Kidney tubule cell (primary cell): ENCODE results near the gene ASZ1.
"Not testable (repeated sequence)": the region's sequence is repeated elsewhere in the genome, so short reads cannot be mapped to it uniquely, and the experiment has no call there.

Experiments
- DNase-seq: peaks from one replicate; pipeline ENCODE4 v3.0.0-alpha.2; 2018; ENCODE audit warnings: low spot score

The ASZ1 gene

GRCh38 chr7:117427258-117427701, at the start of gene ASZ1:
Gene ASZ1, minus strand, starts transcription at chr7:117427493. Its CDS starts 33 bp downstream, at chr7:117427460.
- no peak for DNase-seq

DNA sequence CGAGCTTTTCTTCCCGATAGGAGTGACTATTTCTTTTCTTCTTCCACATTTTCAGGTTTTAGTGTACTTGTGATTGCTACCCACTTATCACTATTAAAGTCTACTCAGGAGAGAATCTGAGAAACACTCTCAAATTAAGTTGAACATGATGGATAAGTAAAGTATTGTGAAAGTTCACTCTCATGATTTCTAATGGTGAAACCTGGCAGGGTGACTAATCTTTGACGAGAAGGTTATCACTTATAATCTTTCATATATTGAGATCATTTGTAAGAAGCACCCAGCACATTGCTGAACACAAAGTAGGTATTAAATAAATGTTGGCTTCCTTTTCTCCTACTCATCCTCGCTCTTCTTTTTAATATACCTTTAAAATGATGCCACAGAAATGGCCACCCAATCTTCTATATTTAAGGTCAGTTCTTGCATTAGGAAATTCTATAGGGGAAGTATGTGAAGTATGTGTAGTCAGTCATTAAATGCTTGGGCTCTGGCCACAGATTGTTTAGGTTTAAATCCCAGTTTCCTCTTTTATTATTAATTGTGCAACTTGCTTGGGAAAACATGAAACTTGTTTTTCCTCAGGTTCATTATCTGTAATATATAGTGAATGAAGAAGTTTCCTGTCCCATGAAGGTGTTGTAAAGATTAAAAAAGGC, 49.4 kb upstream of the ASZ1 start:
- no peak for DNase-seq

DNA sequence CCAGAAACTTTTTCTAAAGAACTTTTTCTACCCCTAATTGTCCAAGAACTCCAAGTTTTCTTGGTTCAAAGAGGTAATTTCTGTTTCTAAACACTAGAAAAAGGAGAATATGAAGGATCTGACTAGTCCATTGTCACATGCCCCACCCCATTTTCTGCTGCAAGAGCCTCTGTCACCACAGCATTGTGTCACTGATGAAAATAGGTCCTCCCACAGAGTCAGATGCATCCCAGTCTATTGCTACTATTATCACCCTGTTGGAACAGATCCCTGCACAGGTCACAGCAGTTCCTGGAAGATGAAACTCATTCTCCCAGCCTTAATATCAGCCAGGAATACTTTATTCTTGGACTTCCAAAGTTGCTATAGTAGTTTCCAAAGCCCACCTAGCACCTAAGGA, 45.0 kb upstream of the ASZ1 start:
- DNase-seq = no peak

DNA sequence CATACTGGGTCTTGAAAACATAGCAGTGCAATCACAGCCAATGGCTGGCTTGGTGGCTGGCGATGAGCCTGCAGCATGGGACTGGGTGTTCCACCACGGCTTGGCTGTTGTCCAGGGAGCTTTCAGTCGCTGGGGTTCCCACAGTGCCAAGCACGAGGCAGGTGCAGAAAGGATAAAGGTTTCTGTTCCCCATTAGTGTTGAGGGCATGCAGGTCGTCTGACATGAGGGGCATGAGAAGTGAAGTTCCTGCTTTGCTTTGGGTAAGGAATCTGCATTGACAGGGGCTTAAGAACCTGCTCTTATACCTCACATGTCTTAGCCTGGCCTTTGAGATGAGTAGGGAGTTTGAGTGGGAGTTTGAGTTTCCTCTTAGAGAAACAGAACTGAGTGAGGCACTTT, 43.5 kb upstream of the ASZ1 start:
- no peak for DNase-seq

- DNase-seq = no peak
Measured at GRCh38 chr7:117468174-117468573, 40.9 kb upstream of the ASZ1 start.

GRCh38 chr7:117460815-117461214, 33.5 kb upstream of the ASZ1 start:
- not testable (repeated sequence) for DNase-seq

DNA sequence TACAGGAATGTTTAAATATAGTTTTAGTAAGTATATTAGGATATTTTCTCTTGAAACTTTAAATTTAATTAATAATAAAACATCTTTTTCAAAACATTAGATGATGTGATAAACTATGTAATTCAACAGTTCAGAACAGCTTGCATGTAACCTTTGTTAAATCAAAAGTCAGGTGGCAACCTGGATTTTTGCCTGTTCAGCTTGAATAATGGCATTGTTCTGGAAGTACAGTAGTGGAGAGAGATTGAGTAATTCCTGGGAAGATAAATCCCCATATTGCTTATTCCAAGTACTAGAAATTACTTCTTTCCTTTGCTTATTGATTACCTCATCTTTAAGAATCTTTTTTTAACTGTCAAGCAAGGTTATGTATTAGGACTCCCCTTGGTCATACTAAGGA, 32.4 kb upstream of the ASZ1 start:
- no peak for DNase-seq

DNA sequence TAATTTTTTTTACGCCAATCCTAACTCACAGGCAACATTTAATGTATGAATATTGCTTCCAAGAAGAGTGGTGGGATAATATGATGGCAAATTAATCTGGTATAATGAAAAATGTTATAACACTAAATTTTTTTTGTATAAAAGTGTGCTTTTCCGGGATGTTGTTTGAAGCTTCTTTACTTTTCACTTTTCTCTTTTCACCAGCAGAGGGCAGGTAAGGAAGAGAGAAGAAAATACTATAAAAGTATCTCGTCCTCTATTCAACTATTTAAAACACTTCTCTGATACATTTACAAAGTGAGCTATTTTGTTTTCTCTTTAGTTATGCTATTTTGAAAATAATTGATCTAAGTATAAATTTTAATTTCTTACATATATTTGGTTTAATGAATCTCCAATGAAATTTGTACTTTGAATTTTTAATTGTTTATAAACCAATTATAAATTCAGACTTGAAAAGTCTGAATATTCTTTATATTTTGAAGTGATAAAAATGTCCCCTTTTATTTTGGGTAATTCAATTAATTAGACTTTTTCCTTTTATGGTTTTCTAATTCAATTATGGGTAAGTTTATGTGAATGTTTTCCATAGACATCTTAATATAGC, 31.8 kb upstream of the ASZ1 start:
- DNase-seq = peak; percentile 54

DNA sequence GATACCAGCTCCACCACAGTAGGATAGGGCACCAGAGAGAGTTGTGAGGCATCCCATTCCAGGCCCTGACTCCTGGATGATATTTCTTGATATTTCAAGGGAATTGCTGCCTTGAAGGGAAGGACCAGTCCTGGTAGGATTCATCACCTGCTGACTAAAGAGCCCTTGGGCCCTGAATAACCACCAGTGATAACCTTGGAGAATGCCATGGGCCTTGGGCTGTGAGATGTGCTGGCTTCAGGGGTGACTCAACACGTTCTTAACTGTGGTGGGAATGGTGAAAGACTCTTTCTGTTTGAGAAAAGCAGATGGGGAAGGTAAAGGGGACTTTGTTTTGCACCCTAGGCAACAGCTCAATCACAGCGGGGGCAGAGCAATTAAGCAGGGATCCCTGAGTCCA, 21.4 kb upstream of the ASZ1 start:
- peak; percentile 32 for DNase-seq

DNA sequence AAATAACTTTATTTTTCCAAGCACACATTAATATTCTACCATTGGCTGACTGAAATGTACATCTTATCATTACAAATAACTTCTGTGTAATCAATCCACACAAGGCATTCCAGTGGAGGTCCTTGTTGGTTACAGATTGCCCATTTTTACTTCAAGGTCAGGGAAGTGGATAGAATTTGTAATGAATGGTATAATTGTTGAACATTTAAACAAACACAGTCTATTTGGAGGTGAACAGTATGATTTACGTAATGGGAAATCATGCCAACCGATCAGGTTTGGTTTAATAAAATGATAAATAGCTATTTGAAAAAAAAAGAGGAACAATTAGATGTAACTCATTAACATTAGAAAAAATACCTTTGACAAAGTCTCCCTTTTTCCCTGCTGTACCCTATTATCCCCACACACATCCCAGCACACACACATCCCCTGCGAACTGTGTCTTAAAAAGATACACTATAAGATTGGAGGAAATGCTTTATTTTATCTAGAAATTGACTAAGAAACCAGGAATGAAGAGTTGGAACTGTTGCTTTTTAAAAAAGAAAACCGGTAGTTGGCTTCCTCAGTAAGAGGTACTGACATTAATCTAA, 19.0 kb upstream of the ASZ1 start:
- DNase-seq = no peak

GRCh38 chr7:117445206-117445605, 17.9 kb upstream of the ASZ1 start:
- DNase-seq = peak; percentile 92

DNA sequence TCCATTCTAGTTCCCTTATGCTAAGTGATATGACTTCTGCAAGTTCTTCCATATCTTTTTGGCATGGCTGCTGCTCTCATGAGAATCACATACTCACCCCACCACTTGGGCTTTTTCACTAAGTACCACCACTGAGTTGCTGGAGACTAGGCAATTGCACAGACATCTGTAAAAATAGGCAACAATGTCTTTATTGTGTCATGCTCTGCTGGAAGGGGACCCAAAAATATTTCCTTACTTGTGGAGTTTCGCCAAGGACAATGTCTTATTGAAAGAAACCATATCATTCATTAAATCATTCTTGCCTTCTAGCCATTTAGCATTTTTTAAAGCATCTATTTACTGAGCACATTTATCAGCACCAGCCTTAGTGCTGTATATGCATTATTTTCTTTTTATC, 17.4 kb upstream of the ASZ1 start:
- DNase-seq = no peak

GRCh38 chr7:117435475-117436043, 8.3 kb upstream of the ASZ1 start:
- DNase-seq = peak; percentile 99

- no peak for DNase-seq
Measured at GRCh38 chr7:117424090-117424829, 3.0 kb downstream of the ASZ1 start.

- not testable (repeated sequence) for DNase-seq
Measured at GRCh38 chr7:117414591-117414990, 12.7 kb downstream of the ASZ1 start.

GRCh38 chr7:117412946-117413559, 14.2 kb downstream of the ASZ1 start:
- no peak for DNase-seq

DNA sequence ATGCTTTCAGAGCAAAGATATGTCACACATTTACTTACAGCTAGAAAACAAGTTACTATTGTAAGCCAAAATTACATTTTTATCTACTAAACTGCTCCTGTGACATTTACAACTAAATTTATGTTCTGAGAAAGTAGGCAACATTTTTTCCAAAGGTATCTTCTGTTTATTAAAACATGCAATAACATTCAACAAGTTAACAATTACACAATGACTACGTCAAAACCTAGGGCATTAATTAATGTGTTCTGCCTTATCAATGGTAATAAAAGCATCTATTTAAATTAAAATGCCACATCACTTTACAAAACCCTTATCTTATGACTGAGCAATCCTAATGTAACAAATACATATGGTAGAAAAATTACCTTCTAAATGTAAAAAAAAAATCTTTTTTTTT, 14.9 kb downstream of the ASZ1 start:
- no peak for DNase-seq

DNA sequence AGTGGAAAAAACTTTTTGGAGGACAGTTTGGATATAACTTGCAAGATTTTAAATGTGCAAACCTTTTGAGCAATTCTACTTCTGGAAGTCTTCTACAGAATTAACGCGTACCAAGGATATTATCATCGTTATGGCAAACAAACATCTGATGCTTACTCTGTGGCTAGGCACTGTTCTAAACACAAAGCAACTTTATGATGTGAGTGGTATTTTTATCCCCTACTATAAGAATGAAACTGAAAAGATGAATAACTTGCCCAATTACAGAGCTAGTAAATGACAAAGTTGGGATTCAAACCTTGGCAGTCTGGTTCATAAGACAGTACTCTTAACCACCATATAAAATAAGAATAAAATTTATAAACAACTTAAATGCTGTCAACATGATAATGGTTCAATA, 15.8 kb downstream of the ASZ1 start:
- no peak for DNase-seq

- no peak for DNase-seq
Measured at GRCh38 chr7:117408831-117409230, 18.5 kb downstream of the ASZ1 start.

DNA sequence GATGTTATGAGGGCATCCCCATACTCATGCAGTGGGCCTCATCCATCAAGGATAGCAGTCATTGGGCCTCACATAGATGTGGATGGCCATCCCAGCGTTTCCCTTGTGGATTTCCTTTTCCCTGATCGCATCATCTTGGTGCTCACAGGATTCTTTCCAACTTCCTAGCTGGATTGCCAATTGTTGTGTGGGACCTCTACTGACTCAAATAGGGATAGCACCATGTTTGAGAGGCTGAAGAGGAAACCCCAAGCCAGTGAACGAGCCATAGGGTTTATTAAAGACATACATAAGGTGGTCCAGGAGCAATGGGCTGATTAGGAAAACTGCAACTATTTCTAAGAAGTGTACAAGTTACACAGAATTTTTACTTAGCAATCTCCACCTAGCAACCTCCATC, 21.8 kb downstream of the ASZ1 start:
- no peak for DNase-seq

DNA sequence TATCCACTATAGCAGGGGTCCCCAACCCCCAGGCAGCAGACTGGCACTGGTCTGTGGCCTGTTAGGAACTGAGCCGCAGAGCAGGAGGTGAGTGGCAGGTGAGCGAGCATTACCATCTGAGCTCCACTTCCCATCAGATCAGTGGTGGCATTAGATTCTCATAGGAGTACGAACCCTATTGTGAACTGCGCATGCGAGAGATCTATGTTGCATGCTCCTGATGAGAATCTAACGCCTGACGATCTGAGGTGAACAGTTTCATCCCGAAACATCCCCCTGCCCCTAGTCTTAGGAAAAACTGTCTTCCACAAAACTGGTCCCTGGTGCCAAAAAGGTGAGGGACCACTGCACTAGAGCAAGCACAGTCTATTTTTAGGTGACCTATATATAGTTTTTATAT, 23.6 kb downstream of the ASZ1 start:
- DNase-seq = no peak

DNA sequence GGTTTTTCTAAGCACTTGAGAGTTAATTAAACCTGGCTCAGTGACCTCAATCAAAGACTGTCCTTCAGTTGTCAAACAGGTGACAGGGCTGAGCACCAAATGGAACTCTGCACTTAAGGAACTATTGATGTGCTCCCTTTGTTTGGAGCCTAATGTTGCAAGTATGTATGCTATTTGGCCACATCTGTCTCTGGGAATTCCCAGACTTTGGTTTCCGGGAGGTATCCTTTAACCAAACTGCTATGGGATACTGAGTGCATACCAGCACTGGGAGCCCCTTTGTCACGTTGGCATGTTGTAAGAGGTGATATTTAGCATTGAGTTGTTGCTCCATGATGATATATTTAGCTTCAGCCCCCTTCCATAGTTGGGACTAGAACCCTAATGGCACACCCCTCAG, 25.2 kb downstream of the ASZ1 start:
- peak; percentile 92 for DNase-seq
